Gastrocnemius medialis (tissue), 4 donors: ENCODE data around the gene NKD1.

Source experiments
- POLR2A ChIP-seq, 2 donors: fragments of 450-650 bp; IDR thresholded peaks; one replicate each; pipeline ENCODE4 v1.6.1; 2017; ENCODE audit warnings: antibody characterized with exemption in 2 of 2, mild to moderate bottlenecking in 2 of 2, moderate library complexity in 2 of 2
- TF ChIP-seq, protein P1 (sequence below), 5 experiments: fragments of 450-650 bp in 3 of 5; fragments of 200-600 bp in 2 of 5; sonication (generic) in 2 of 5; IDR thresholded peaks in 4 of 5; conservative IDR thresholded peaks in 1 of 5; 1 replicate in 4 of 5; 2 replicates in 1 of 5; pipeline ENCODE4 v1.5.1; 2016 to 2019; ENCODE audit warnings: antibody characterized with exemption in 5 of 5, mild to moderate bottlenecking in 3 of 5, moderate library complexity in 3 of 5

DNA sequence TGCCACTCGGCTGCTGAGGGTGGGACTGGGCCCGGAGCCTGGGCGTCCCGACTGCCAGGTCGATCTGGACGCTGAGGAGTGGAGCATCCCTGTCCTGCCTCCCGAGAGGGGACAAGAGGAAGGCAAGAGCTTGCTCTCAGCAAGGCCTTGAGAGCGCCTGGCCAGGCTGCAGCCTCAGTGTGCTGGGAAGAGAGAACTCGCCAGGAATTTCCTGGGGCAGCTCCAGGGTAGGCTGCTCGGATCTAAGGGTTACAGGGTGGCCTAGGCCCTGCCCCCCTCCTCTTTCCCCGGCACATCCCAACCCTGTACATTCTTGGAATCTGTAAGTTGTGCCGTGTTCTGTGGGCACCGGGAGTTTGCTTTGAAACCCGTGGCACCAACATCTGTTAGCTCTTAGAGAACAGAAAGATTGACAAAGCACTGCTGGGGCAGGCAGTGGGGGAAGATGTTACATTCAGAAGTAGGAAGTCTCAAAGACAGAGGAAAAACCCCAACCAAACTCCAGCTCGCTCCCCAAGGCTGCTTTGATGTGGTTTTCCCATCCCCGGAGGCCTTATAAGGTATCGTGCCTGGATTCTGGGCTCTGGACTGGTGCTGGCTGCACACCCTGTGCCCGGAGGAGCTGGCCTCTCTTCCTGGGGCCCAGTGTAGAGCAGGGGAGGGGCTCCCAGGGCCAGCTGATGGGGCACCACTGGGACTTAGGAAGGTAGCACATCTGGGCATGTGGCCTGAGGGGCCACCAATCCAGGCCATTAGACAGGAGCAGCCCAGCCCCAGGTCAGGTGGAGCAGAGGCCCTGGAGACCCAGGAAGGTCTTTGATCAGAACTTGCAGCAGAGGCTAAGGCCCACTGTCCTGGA is 55.2 kb downstream of the NKD1 start:
- TF ChIP-seq, protein P1, sequence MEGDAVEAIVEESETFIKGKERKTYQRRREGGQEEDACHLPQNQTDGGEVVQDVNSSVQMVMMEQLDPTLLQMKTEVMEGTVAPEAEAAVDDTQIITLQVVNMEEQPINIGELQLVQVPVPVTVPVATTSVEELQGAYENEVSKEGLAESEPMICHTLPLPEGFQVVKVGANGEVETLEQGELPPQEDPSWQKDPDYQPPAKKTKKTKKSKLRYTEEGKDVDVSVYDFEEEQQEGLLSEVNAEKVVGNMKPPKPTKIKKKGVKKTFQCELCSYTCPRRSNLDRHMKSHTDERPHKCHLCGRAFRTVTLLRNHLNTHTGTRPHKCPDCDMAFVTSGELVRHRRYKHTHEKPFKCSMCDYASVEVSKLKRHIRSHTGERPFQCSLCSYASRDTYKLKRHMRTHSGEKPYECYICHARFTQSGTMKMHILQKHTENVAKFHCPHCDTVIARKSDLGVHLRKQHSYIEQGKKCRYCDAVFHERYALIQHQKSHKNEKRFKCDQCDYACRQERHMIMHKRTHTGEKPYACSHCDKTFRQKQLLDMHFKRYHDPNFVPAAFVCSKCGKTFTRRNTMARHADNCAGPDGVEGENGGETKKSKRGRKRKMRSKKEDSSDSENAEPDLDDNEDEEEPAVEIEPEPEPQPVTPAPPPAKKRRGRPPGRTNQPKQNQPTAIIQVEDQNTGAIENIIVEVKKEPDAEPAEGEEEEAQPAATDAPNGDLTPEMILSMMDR (IDR thresholded peaks at IDR 0.05 in 4 of 5, conservative IDR thresholded peaks at IDR 0.05 in 1 of 5): no peak
- no peak for TF ChIP-seq POLR2A (IDR thresholded peaks at IDR 0.05)
